ENCODE results near the gene CDH4. TPM values are rescaled to one million over a fixed set of nuclear protein-coding genes. Genes with fewer than 3 reads are reported as not detected.
A peak's percentile ranks its signal among the peaks of the same experiment; 100 is the strongest.

The CDH4 gene
- total and polyA plus RNA-seq, 2 of the 13 experiments (the other 11 are each of a cell fraction or from before 2014, with no cell fraction given), result not detected

GRCh38 chr20:61896058-61896961, 644.2 kb downstream of the CDH4 start (continued):
- TF ChIP-seq NONO (IDR thresholded peaks at IDR 0.05), result no peak
- TF ChIP-seq NONO (CRISPR knock-in tag; conservative IDR thresholded peaks at IDR 0.05), result 0 out of 2 replicates have a peak, but pooled peaks have one; percentile 26
- TF ChIP-seq ATAD3A (CRISPR knock-in tag; IDR thresholded peaks at IDR 0.05), result no peak
- TF ChIP-seq XRCC5 (optimal IDR thresholded peaks at IDR 0.05; ENCODE audit: low read length), result peak; percentile 78
- TF ChIP-seq, protein P1, sequence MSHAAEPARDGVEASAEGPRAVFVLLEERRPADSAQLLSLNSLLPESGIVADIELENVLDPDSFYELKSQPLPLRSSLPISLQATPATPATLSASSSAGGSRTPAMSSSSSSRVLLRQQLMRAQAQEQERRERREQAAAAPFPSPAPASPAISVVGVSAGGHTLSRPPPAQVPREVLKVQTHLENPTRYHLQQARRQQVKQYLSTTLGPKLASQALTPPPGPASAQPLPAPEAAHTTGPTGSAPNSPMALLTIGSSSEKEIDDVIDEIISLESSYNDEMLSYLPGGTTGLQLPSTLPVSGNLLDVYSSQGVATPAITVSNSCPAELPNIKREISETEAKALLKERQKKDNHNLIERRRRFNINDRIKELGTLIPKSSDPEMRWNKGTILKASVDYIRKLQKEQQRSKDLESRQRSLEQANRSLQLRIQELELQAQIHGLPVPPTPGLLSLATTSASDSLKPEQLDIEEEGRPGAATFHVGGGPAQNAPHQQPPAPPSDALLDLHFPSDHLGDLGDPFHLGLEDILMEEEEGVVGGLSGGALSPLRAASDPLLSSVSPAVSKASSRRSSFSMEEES (CRISPR knock-in tag; IDR thresholded peaks at IDR 0.05), result no peak
- no peak for TF ChIP-seq MXI1 (IDR thresholded peaks at IDR 0.05; ENCODE audit: borderline replicate concordance, low read depth, low read length)
- TF ChIP-seq, protein P2, sequence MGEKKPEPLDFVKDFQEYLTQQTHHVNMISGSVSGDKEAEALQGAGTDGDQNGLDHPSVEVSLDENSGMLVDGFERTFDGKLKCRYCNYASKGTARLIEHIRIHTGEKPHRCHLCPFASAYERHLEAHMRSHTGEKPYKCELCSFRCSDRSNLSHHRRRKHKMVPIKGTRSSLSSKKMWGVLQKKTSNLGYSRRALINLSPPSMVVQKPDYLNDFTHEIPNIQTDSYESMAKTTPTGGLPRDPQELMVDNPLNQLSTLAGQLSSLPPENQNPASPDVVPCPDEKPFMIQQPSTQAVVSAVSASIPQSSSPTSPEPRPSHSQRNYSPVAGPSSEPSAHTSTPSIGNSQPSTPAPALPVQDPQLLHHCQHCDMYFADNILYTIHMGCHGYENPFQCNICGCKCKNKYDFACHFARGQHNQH (CRISPR knock-in tag; IDR thresholded peaks at IDR 0.05), result peak; percentile 52; the same call in 1 of the 2 replicates
- TF ChIP-seq SSRP1 (CRISPR knock-in tag; IDR thresholded peaks at IDR 0.05), result no peak
- TF ChIP-seq GABPB1 (CRISPR knock-in tag; IDR thresholded peaks at IDR 0.05), result peak; percentile 57; the same call in 1 of the 2 replicates
- TF ChIP-seq ZNF101 (CRISPR knock-in tag; IDR thresholded peaks at IDR 0.05; ENCODE audit: borderline replicate concordance, low read depth), result no peak
- no peak for TF ChIP-seq ZNF260 (CRISPR knock-in tag; IDR thresholded peaks at IDR 0.05; ENCODE audit: borderline replicate concordance, low read depth)
- TF ChIP-seq CREB3 (CRISPR knock-in tag; IDR thresholded peaks at IDR 0.05), result no peak
- no peak for TF ChIP-seq PRMT3 (CRISPR knock-in tag; IDR thresholded peaks at IDR 0.05; ENCODE audit: borderline replicate concordance, low read depth)
- no peak for TF ChIP-seq ZNF513 (CRISPR knock-in tag; conservative IDR thresholded peaks at IDR 0.05)
- TF ChIP-seq RAD21 (CRISPR knock-in tag; IDR thresholded peaks at IDR 0.05), result peak; percentile 86

Data from HepG2 (cell line).